ENCODE results near the gene TDRD5.

TDRD5 gene

GRCh38 chr1:179591592-179592580, at the start of gene TDRD5:
TDRD5 (plus strand) TSS chr1:179591832; CDS start chr1:179592616, 784 bp downstream.
- DNase-seq, result no peak

- no peak for DNase-seq
These were observed 46.3 kb upstream of the TDRD5 start for GRCh38 chr1:179545321-179545720.

GRCh38 chr1:179547021-179547535, 44.6 kb upstream of the TDRD5 start:
- no peak for DNase-seq

GRCh38 chr1:179548666-179549367, 42.8 kb upstream of the TDRD5 start:
- DNase-seq, result no peak

GRCh38 chr1:179549368-179549700, 42.3 kb upstream of the TDRD5 start:
- no peak for DNase-seq

- DNase-seq, result no peak
These were observed 40.6 kb upstream of the TDRD5 start for GRCh38 chr1:179550746-179551682.

GRCh38 chr1:179554427-179554826, 37.2 kb upstream of the TDRD5 start:
- no peak for DNase-seq

GRCh38 chr1:179558078-179558477, 33.6 kb upstream of the TDRD5 start:
- DNase-seq, result no peak

- DNase-seq, result no peak
These were observed 15.9 kb upstream of the TDRD5 start, which contains the start of gene NPHS2 for GRCh38 chr1:179575497-179576314. NPHS2 (minus strand) TSS chr1:179575948; CDS start chr1:179575864, 84 bp downstream.

- DNase-seq, result no peak
These were observed 15.1 kb upstream of the TDRD5 start for GRCh38 chr1:179576509-179576908.

- no peak for DNase-seq
These were observed 7.8 kb upstream of the TDRD5 start for GRCh38 chr1:179583771-179584320.

GRCh38 chr1:179586107-179586823, 5.4 kb upstream of the TDRD5 start:
- peak; percentile 79 for DNase-seq

GRCh38 chr1:179587336-179587735, 4.3 kb upstream of the TDRD5 start:
- DNase-seq, result no peak

- no peak for DNase-seq
These were observed 3.1 kb upstream of the TDRD5 start for GRCh38 chr1:179588425-179589024.

- no peak for DNase-seq
These were observed 2.1 kb upstream of the TDRD5 start for GRCh38 chr1:179589509-179589908.

- no peak for DNase-seq
These were observed 961 bp upstream of the TDRD5 start for GRCh38 chr1:179590671-179591070.

GRCh38 chr1:179591253-179591591, 410 bp upstream of the TDRD5 start:
- DNase-seq, result no peak

GRCh38 chr1:179598631-179599030, 7.0 kb downstream of the TDRD5 start:
- DNase-seq, result no peak

- DNase-seq, result peak; percentile 1
These were observed 8.1 kb downstream of the TDRD5 start for GRCh38 chr1:179599623-179600249.

GRCh38 chr1:179601093-179601492, 9.5 kb downstream of the TDRD5 start:
- no peak for DNase-seq

All from NCI-H510A (cell line).